ENCODE data around the gene OPCML.

OPCML gene

GRCh38 chr11:133531971-133532651 is at the start of gene OPCML:
TSS of gene OPCML (minus strand) at chr11:133532501.
- DNase-seq, result no peak

- DNase-seq, result no peak
These were observed 48.8 kb upstream of the OPCML start for GRCh38 chr11:133581091-133581490.

- DNase-seq, result no peak
These were observed 47.1 kb upstream of the OPCML start for GRCh38 chr11:133579165-133580031.

- DNase-seq, result no peak
These were observed 45.1 kb upstream of the OPCML start for GRCh38 chr11:133577403-133577802.

- no peak for DNase-seq
These were observed 44.0 kb upstream of the OPCML start for GRCh38 chr11:133576351-133576750.

- no peak for DNase-seq
These were observed 40.8 kb upstream of the OPCML start for GRCh38 chr11:133573081-133573480.

GRCh38 chr11:133570376-133570775 is 38.1 kb upstream of the OPCML start:
- DNase-seq, result no peak

- no peak for DNase-seq
These were observed 31.3 kb upstream of the OPCML start for GRCh38 chr11:133563505-133564025.

GRCh38 chr11:133560472-133560855 is 28.2 kb upstream of the OPCML start:
- no peak for DNase-seq

GRCh38 chr11:133559833-133560471 is 27.7 kb upstream of the OPCML start:
- no peak for DNase-seq

GRCh38 chr11:133559382-133559781 is 27.1 kb upstream of the OPCML start:
- no peak for DNase-seq

- no peak for DNase-seq
These were observed 22.7 kb upstream of the OPCML start for GRCh38 chr11:133555034-133555433.

- DNase-seq, result no peak
These were observed 21.8 kb upstream of the OPCML start for GRCh38 chr11:133553885-133554740.

- DNase-seq, result no peak
These were observed 20.6 kb upstream of the OPCML start for GRCh38 chr11:133552938-133553337.

- no peak for DNase-seq
These were observed 18.8 kb upstream of the OPCML start for GRCh38 chr11:133551064-133551463.

GRCh38 chr11:133549826-133550225 is 17.5 kb upstream of the OPCML start:
- DNase-seq, result no peak

- no peak for DNase-seq
These were observed 16.3 kb upstream of the OPCML start for GRCh38 chr11:133548641-133549040.

GRCh38 chr11:133547808-133548494 is 15.7 kb upstream of the OPCML start:
- DNase-seq, result no peak

GRCh38 chr11:133545199-133545803 is 13.0 kb upstream of the OPCML start:
- no peak for DNase-seq

GRCh38 chr11:133541720-133542095 is 9.4 kb upstream of the OPCML start:
- DNase-seq, result no peak

- no peak for DNase-seq
These were observed 8.9 kb upstream of the OPCML start for GRCh38 chr11:133541021-133541719.

Data from CD4-positive, alpha-beta T cell treated with Interleukin-4 for 1 hour (primary cell).